Loucy (cell line): Measurements from ENCODE around the gene SLC9A8.

Experiments
- CTCF ChIP-seq: fragments of 200-600 bp; sonication (generic); conservative IDR thresholded peaks from 2 replicates; pipeline ENCODE4 v1.5.1; 2014; ENCODE audit warnings: mild to moderate bottlenecking, antibody characterized with exemption, low read length
- EZH2phosphoT487 ChIP-seq: fragments of 200-600 bp; IDR thresholded peaks from 2 replicates; pipeline ENCODE4 v1.6.1; 2018; ENCODE audit warnings: antibody characterized with exemption, mild to moderate bottlenecking, moderate library complexity, borderline replicate concordance

GRCh38 chr20:49941456-49941855 is 128.8 kb downstream of the SLC9A8 start:
- TF ChIP-seq CTCF = no peak
- TF ChIP-seq EZH2phosphoT487 = no peak
